MCF 10A (cell line): ENCODE results near the gene ARVCF. TPM values are rescaled to one million over a fixed set of nuclear protein-coding genes. Genes with fewer than 3 reads are reported as not detected.

Experiments used
- BruUV-seq: library from RNA; stranded (reverse); fragments of 400-500 nt; replicated peaks from 2 replicates; lab custom pipeline; 2021; lab: Mats Ljungman, UMichigan
- CTCF ChIA-PET: fragments of 300-600 bp; sonication (Branson Sonifier 250); formaldehyde crosslinking; extraction: SDS; loops from one replicate; lab custom pipeline; 2021; ENCODE audit warnings: antibody characterized with exemption, inconsistent platforms; lab: Yijun Ruan, JAX
- POLR2A ChIA-PET: fragments of 300-600, 350-650 bp; sonication (Branson Sonifier 250); formaldehyde crosslinking; extraction: SDS; loops from one replicate; lab custom pipeline; 2020; ENCODE audit warnings: antibody characterized with exemption, inconsistent platforms; lab: Yijun Ruan, JAX
- DNase-seq: peaks from one replicate; pipeline ENCODE4 v3.0.0-alpha.2; 2018; ENCODE audit not compliant: unreplicated experiment
- H3K27ac Mint-ChIP-seq: one replicate; pipeline ENCODE4 v1.8.0; 2022; ENCODE audit warnings: mild to moderate bottlenecking, low read depth, mixed read lengths; ENCODE audit not compliant: unreplicated experiment
- H3K27me3 Mint-ChIP-seq: one replicate; pipeline ENCODE4 v1.8.0; 2022; ENCODE audit warnings: mixed read lengths; ENCODE audit not compliant: insufficient read depth, unreplicated experiment
- H3K36me3 Mint-ChIP-seq: one replicate; pipeline ENCODE4 v1.8.0; 2022; ENCODE audit warnings: mild to moderate bottlenecking, moderate library complexity, mixed read lengths; ENCODE audit not compliant: insufficient read depth, unreplicated experiment
- H3K4me1 Mint-ChIP-seq: one replicate; pipeline ENCODE4 v1.8.0; 2022; ENCODE audit warnings: mixed read lengths; ENCODE audit not compliant: insufficient read depth, unreplicated experiment
- H3K4me3 Mint-ChIP-seq: one replicate; pipeline ENCODE4 v1.8.0; 2022; ENCODE audit warnings: mild to moderate bottlenecking, moderate library complexity, mixed read lengths; ENCODE audit not compliant: unreplicated experiment
- H3K9me3 Mint-ChIP-seq: one replicate; pipeline ENCODE4 v1.8.0; 2022; ENCODE audit warnings: mixed read lengths; ENCODE audit not compliant: unreplicated experiment
- intact Hi-C: fragments of 100-400 bp; cut with micrococcal nuclease; formaldehyde crosslinking; loops from 2 replicates; pipeline ENCODE4 v1.14.1; 2022
- total RNA-seq: library from RNA; stranded (reverse); gene quantifications from 2 replicates; pipeline ENCODE4 v1.2.3, GENCODE V29; 2022
- TF ChIP-seq, protein P1 (sequence below): fragments of 200-600 bp; IDR thresholded peaks from one replicate; pipeline ENCODE4 v1.8.0; 2022; ENCODE audit warnings: antibody characterized with exemption, mild to moderate bottlenecking; ENCODE audit not compliant: unreplicated experiment

The ARVCF gene
- total RNA-seq, 1 experiment from 2014 or later, result 7.5 TPM

DNA sequence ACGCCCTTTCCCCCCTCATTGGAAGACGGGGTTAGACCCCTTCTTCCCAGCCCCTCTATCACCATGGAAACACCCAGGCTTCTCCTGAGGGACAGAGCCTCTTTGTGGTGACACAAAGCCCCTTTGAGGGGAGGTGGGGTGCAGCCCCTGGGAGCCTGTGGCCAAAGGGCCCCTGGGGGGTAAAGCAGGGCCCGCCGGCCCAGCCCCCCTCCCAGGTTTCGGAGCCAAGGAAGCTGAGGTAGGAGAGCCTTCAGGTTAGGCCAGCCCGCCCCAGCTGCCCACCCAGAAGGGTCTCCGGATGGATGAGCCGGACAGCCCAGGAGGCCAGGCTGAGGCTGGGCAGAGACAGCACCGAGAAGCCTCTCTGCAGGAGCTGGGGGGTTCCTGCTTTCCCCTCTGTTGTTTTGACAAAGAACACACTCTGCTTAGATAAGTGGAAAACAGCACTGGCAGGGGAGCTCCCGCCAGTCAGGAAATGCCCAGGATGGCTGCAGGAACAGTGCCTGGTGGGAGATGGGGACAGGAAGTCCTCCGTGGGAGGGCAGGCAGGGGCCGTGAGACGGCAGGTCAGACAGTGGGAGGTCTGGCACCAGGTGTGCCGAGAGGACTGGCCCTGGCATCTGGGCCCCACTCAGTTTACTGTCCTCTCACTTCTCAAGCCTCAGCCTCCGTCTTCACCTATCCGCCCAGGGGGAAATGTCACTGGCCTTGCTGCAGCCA lies 18.2 kb downstream of the ARVCF start:
- CTCF ChIA-PET, result no interaction called here
- POLR2A ChIA-PET, result no interaction called here
- no peaks in the 10 kb centered on the region for H3K4me1 Mint-ChIP-seq
- TF ChIP-seq, protein P1, sequence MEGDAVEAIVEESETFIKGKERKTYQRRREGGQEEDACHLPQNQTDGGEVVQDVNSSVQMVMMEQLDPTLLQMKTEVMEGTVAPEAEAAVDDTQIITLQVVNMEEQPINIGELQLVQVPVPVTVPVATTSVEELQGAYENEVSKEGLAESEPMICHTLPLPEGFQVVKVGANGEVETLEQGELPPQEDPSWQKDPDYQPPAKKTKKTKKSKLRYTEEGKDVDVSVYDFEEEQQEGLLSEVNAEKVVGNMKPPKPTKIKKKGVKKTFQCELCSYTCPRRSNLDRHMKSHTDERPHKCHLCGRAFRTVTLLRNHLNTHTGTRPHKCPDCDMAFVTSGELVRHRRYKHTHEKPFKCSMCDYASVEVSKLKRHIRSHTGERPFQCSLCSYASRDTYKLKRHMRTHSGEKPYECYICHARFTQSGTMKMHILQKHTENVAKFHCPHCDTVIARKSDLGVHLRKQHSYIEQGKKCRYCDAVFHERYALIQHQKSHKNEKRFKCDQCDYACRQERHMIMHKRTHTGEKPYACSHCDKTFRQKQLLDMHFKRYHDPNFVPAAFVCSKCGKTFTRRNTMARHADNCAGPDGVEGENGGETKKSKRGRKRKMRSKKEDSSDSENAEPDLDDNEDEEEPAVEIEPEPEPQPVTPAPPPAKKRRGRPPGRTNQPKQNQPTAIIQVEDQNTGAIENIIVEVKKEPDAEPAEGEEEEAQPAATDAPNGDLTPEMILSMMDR, result no peak
- no peaks in the 10 kb centered on the region for H3K27me3 Mint-ChIP-seq
- no TSS peak for BruUV-seq
- peaks cover 3% of the 10 kb centered on the region for H3K9me3 Mint-ChIP-seq
- H3K27ac Mint-ChIP-seq, result no peak overlapping the region
- intact Hi-C loops, result no loop called here
- H3K36me3 Mint-ChIP-seq, result no peaks in the 10 kb centered on the region
- no peak overlapping the region for H3K4me3 Mint-ChIP-seq
- no peak for DNase-seq

- Mint-ChIP-seq H3K36me3 (no peaks in the 10 kb centered on the region), H3K27me3 (no peaks in the 10 kb centered on the region), H3K4me1 (no peaks in the 10 kb centered on the region), H3K9me3 (no peaks in the 10 kb centered on the region), H3K27ac (no peak overlapping the region), H3K4me3 (no peak overlapping the region)
- intact Hi-C loops, result no loop called here
- BruUV-seq, result no TSS peak
- DNase-seq, result no peak
- POLR2A ChIA-PET, result no interaction called here
- CTCF ChIA-PET, result no interaction called here
- TF ChIP-seq, protein P1, result no peak
These were observed 18.9 kb downstream of the ARVCF start for GRCh38 chr22:19997561-19998231.

- no peaks in the 10 kb centered on the region for H3K27me3 Mint-ChIP-seq
- H3K27ac Mint-ChIP-seq, result no peak overlapping the region
- POLR2A ChIA-PET, result no interaction called here
- DNase-seq, result no peak
- intact Hi-C loops, result no loop called here
- H3K4me3 Mint-ChIP-seq, result no peak overlapping the region
- H3K36me3 Mint-ChIP-seq, result no peaks in the 10 kb centered on the region
- CTCF ChIA-PET, result interaction anchor here (0.6 kb wide), 1 partner anchor 36 kb away, joined by 3 read pairs; no protein-coding TSS in a partner anchor
- no peaks in the 10 kb centered on the region for H3K4me1 Mint-ChIP-seq
- BruUV-seq, result no TSS peak
- H3K9me3 Mint-ChIP-seq, result no peaks in the 10 kb centered on the region
- TF ChIP-seq, protein P1, result no peak
These were observed 19.8 kb downstream of the ARVCF start for GRCh38 chr22:19996694-19997384.
